ENCODE data around the gene CD36. TPM values are rescaled to one million over a fixed set of nuclear protein-coding genes. Genes with fewer than 3 reads are reported as not detected.

CD36 gene
- total and polyA plus RNA-seq, 10 of the 15 experiments (the other 5 are each of a cell fraction or from before 2014, with no cell fraction given): 0.20 to 283 (median 172) TPM

DNA sequence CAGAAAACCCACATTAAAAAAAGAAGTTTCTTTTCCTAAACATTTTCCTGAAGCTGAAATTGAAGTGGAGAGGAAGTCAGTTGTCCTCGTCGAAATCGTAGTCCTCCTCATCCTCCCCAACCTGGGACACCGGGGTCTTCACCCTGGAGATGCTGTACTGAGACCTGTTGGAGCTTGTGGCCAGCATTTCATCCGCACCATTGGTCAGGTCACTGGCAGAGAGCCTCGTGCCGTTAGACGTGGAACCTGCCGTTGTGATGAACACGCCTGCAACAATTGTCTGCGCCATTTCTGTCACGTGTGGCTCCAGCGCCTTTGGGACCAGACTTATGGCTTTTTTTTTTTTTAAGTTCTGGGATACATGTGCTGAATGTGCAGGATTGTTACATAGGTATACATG lies 23.8 kb downstream of the CD36 start:
- FAIRE-seq (no peak), DNase-seq (ENCODE audit: low read depth, low spot score) (no peak), ATAC-seq (no peak)
- Histone ChIP-seq H3K27ac (ENCODE audit: control insufficient read depth, insufficient read depth) (no peak overlapping the region), H4K20me1 (ENCODE audit: control insufficient read depth, insufficient read depth) (no peaks in the 10 kb centered on the region), H3K9me3 (replicated peaks; ENCODE audit: control insufficient read depth, insufficient read depth, low read length) (no peaks in the 10 kb centered on the region), H3K36me3 (ENCODE audit: control insufficient read depth in 2 of 2, insufficient read depth in 2 of 2, low read length in 1 of 2) (no peaks in the 10 kb centered on the region), H3K4me3 (no peak overlapping the region), H3K27me3 (replicated peaks in 1 of 2; ENCODE audit: control insufficient read depth in 2 of 2, insufficient read depth in 2 of 2, low read length in 1 of 2) (no peaks in the 10 kb centered on the region), H3K9ac (ENCODE audit: control insufficient read depth, insufficient read depth, low read length) (no peak overlapping the region), H2AFZ (ENCODE audit: control insufficient read depth, low read depth, low read length) (no peak overlapping the region), H3K79me2 (ENCODE audit: control insufficient read depth, insufficient read depth, low read length) (no peaks in the 10 kb centered on the region), H3K4me2 (ENCODE audit: control insufficient read depth, insufficient read depth) (no peak overlapping the region), H3K4me1 (ENCODE audit: control insufficient read depth, insufficient read depth, low read length) (no peaks in the 10 kb centered on the region)
- RAD21 ChIA-PET (ENCODE audit: unreplicated experiment): interaction anchor here (1.9 kb wide), 1 partner anchor 234 kb away, joined by 5 read pairs; no protein-coding TSS in a partner anchor
- in situ Hi-C loops (cut with MboI) (loop anchor here (25.0 kb wide), 1 partner anchor 600 kb away; no protein-coding TSS in a partner anchor), intact Hi-C loops (cut with micrococcal nuclease; ENCODE audit: unreplicated experiment) (no loop called here)
- no TSS peak for BruUV-seq (replicated peaks)
- POLR2A ChIA-PET: no interaction called here
- WGBS (ENCODE audit: insufficient coverage, insufficient replicate concordance, low lambda C conversion rate, missing lambda C conversion rate): 36% methylated on average over 13 of the region's 13 CpGs
- CTCF ChIA-PET: interaction anchor here (0.6 to 2.8 kb wide), 8 partner anchors 11 to 808 kb away, joined by 3 to 13 read pairs (median 5); no protein-coding TSS in a partner anchor
- SMC1A ChIA-PET (ENCODE audit: uncharacterized antibody, unreplicated experiment): interaction anchor here (1.4 kb wide), 1 partner anchor 18 kb away, joined by 3 read pairs; no protein-coding TSS in a partner anchor
- TF ChIP-seq NR2C1 (IDR thresholded peaks at IDR 0.05): no peak
- TF ChIP-seq, protein P1, sequence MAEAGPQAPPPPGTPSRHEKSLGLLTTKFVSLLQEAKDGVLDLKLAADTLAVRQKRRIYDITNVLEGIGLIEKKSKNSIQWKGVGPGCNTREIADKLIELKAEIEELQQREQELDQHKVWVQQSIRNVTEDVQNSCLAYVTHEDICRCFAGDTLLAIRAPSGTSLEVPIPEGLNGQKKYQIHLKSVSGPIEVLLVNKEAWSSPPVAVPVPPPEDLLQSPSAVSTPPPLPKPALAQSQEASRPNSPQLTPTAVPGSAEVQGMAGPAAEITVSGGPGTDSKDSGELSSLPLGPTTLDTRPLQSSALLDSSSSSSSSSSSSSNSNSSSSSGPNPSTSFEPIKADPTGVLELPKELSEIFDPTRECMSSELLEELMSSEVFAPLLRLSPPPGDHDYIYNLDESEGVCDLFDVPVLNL (IDR thresholded peaks at IDR 0.05; ENCODE audit: low read depth, low read length): no peak
- TF ChIP-seq PAX8 (IDR thresholded peaks at IDR 0.05): no peak
- TF ChIP-seq CHD4 (IDR thresholded peaks at IDR 0.05): no peak
- TF ChIP-seq POU2F2 (IDR thresholded peaks at IDR 0.05; ENCODE audit: borderline replicate concordance, low read depth, low read length): no peak
- TF ChIP-seq SIX5 (IDR thresholded peaks at IDR 0.05; ENCODE audit: low read depth, low read length, severe bottlenecking): no peak
- no peak for TF ChIP-seq BHLHE40 (IDR thresholded peaks at IDR 0.05; ENCODE audit: borderline replicate concordance in 1 of 2, low read depth in 2 of 2, low read length in 1 of 2)
- TF ChIP-seq CREB1 (IDR thresholded peaks at IDR 0.05; ENCODE audit: low read depth): no peak
- TF ChIP-seq, protein P2, sequence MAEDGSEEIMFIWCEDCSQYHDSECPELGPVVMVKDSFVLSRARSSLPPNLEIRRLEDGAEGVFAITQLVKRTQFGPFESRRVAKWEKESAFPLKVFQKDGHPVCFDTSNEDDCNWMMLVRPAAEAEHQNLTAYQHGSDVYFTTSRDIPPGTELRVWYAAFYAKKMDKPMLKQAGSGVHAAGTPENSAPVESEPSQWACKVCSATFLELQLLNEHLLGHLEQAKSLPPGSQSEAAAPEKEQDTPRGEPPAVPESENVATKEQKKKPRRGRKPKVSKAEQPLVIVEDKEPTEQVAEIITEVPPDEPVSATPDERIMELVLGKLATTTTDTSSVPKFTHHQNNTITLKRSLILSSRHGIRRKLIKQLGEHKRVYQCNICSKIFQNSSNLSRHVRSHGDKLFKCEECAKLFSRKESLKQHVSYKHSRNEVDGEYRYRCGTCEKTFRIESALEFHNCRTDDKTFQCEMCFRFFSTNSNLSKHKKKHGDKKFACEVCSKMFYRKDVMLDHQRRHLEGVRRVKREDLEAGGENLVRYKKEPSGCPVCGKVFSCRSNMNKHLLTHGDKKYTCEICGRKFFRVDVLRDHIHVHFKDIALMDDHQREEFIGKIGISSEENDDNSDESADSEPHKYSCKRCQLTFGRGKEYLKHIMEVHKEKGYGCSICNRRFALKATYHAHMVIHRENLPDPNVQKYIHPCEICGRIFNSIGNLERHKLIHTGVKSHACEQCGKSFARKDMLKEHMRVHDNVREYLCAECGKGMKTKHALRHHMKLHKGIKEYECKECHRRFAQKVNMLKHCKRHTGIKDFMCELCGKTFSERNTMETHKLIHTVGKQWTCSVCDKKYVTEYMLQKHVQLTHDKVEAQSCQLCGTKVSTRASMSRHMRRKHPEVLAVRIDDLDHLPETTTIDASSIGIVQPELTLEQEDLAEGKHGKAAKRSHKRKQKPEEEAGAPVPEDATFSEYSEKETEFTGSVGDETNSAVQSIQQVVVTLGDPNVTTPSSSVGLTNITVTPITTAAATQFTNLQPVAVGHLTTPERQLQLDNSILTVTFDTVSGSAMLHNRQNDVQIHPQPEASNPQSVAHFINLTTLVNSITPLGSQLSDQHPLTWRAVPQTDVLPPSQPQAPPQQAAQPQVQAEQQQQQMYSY (CRISPR knock-in tag; IDR thresholded peaks at IDR 0.05): no peak
- TF ChIP-seq, protein P3, sequence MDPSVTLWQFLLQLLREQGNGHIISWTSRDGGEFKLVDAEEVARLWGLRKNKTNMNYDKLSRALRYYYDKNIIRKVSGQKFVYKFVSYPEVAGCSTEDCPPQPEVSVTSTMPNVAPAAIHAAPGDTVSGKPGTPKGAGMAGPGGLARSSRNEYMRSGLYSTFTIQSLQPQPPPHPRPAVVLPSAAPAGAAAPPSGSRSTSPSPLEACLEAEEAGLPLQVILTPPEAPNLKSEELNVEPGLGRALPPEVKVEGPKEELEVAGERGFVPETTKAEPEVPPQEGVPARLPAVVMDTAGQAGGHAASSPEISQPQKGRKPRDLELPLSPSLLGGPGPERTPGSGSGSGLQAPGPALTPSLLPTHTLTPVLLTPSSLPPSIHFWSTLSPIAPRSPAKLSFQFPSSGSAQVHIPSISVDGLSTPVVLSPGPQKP (IDR thresholded peaks at IDR 0.05; ENCODE audit: low read depth, low read length): no peak
- no peak for TF ChIP-seq YY1 (IDR thresholded peaks at IDR 0.05; ENCODE audit: low read depth, low read length)
- TF ChIP-seq ASH2L (IDR thresholded peaks at IDR 0.05; ENCODE audit: borderline replicate concordance, low read depth): no peak
- TF ChIP-seq SREBF1 (IDR thresholded peaks at IDR 0.05; ENCODE audit: low read length): no peak
- TF ChIP-seq JUNB (IDR thresholded peaks at IDR 0.05): no peak
- TF ChIP-seq ZNF207 (IDR thresholded peaks at IDR 0.05; ENCODE audit: borderline replicate concordance): no peak
- TF ChIP-seq, protein P4, sequence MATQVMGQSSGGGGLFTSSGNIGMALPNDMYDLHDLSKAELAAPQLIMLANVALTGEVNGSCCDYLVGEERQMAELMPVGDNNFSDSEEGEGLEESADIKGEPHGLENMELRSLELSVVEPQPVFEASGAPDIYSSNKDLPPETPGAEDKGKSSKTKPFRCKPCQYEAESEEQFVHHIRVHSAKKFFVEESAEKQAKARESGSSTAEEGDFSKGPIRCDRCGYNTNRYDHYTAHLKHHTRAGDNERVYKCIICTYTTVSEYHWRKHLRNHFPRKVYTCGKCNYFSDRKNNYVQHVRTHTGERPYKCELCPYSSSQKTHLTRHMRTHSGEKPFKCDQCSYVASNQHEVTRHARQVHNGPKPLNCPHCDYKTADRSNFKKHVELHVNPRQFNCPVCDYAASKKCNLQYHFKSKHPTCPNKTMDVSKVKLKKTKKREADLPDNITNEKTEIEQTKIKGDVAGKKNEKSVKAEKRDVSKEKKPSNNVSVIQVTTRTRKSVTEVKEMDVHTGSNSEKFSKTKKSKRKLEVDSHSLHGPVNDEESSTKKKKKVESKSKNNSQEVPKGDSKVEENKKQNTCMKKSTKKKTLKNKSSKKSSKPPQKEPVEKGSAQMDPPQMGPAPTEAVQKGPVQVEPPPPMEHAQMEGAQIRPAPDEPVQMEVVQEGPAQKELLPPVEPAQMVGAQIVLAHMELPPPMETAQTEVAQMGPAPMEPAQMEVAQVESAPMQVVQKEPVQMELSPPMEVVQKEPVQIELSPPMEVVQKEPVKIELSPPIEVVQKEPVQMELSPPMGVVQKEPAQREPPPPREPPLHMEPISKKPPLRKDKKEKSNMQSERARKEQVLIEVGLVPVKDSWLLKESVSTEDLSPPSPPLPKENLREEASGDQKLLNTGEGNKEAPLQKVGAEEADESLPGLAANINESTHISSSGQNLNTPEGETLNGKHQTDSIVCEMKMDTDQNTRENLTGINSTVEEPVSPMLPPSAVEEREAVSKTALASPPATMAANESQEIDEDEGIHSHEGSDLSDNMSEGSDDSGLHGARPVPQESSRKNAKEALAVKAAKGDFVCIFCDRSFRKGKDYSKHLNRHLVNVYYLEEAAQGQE (IDR thresholded peaks at IDR 0.05; ENCODE audit: low read depth, low read length): no peak
